ENCODE data around the gene XPO6. TPM values are rescaled to one million over a fixed set of nuclear protein-coding genes. Genes with fewer than 3 reads are reported as not detected.
A peak's percentile ranks its signal among the peaks of the same experiment; 100 is the strongest.

Gene XPO6
- total RNA-seq, 1 donor from 2014 or later = 71.6 TPM

DNA sequence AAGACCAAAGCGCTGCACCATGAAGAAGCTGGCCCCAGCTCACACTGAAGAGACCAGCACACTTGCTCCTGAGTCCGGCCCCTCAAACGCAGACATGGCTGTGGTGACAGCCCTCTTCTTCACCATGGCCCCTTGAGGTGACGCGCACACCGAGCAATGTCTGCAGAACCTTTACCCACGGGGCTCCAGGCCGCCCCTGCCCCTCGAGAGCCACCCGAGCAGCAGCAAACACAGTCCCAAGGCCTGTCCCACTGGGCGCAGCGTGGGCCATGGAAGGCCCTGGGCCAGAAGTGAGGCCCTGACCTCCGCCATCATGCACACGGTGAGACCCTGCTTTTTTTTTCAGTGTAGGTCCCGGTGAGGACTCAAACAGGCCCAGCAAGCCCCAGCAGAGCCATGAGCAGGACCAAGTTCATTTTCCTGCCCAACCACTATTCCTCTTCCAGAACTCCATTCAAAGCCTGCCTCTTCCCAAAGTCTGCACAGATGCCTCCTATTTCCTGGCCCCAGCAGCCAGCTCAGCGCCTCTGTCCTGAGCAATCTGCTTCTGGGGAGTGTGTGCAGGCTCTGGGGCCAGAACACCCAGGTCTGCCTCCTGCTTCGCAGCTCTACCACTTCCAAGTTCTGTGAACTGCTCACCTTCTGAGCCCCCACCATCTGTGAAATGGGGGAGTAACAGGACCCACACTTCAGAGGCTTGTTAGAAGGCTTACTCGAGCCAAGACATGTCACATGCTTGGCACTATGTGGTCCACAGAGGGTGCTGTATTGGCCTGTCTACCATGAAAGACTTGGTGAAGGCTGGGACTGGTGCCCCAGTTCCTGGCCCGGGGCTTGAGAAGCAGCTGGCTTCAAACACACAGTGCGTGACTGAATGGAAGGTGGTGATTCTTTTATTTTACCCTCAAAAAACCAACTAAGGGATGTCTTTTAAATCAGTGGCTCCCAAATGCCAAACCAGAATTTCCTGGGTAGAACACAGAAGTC, 112.5 kb downstream of the XPO6 start:
- no peaks in the 10 kb centered on the region for H3K4me1 ChIP-seq
- no peak for DNase-seq (ENCODE audit: low spot score)
- H3K4me1 Mint-ChIP-seq = no peaks in the 10 kb centered on the region
- peaks cover 23% of the 10 kb centered on the region for H3K36me3 Mint-ChIP-seq
- H2AFZ ChIP-seq (replicated peaks) = no peak overlapping the region
- no peaks in the 10 kb centered on the region for H3K27me3 ChIP-seq
- no peak overlapping the region for H3K9ac ChIP-seq
- H3K27ac Mint-ChIP-seq = no peak overlapping the region
- no peak overlapping the region for H3K4me3 ChIP-seq
- no peaks in the 10 kb centered on the region for H3K79me2 ChIP-seq (ENCODE audit: low read depth)
- H3K9me3 Mint-ChIP-seq = no peaks in the 10 kb centered on the region
- no peaks in the 10 kb centered on the region for H3K36me3 ChIP-seq
- H3K27me3 Mint-ChIP-seq (ENCODE audit: insufficient read depth, low read depth) = no peaks in the 10 kb centered on the region
- H3K27ac ChIP-seq = no peak overlapping the region
- no peaks in the 10 kb centered on the region for H3K9me3 ChIP-seq (ENCODE audit: low read depth)
- H3K4me3 Mint-ChIP-seq = no peak overlapping the region
- no peak overlapping the region for H3K4me2 ChIP-seq
- H3F3A ChIP-seq (ENCODE audit: low read depth) = no peaks in the 10 kb centered on the region
- no peaks in the 10 kb centered on the region for H4K20me1 ChIP-seq (ENCODE audit: low read depth)
- TF ChIP-seq EZH2phosphoT487 (IDR thresholded peaks at IDR 0.05) = no peak
- TF ChIP-seq EZH2 (IDR thresholded peaks at IDR 0.05) = no peak
- TF ChIP-seq, protein P1, sequence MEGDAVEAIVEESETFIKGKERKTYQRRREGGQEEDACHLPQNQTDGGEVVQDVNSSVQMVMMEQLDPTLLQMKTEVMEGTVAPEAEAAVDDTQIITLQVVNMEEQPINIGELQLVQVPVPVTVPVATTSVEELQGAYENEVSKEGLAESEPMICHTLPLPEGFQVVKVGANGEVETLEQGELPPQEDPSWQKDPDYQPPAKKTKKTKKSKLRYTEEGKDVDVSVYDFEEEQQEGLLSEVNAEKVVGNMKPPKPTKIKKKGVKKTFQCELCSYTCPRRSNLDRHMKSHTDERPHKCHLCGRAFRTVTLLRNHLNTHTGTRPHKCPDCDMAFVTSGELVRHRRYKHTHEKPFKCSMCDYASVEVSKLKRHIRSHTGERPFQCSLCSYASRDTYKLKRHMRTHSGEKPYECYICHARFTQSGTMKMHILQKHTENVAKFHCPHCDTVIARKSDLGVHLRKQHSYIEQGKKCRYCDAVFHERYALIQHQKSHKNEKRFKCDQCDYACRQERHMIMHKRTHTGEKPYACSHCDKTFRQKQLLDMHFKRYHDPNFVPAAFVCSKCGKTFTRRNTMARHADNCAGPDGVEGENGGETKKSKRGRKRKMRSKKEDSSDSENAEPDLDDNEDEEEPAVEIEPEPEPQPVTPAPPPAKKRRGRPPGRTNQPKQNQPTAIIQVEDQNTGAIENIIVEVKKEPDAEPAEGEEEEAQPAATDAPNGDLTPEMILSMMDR (IDR thresholded peaks at IDR 0.05) = no peak

DNA sequence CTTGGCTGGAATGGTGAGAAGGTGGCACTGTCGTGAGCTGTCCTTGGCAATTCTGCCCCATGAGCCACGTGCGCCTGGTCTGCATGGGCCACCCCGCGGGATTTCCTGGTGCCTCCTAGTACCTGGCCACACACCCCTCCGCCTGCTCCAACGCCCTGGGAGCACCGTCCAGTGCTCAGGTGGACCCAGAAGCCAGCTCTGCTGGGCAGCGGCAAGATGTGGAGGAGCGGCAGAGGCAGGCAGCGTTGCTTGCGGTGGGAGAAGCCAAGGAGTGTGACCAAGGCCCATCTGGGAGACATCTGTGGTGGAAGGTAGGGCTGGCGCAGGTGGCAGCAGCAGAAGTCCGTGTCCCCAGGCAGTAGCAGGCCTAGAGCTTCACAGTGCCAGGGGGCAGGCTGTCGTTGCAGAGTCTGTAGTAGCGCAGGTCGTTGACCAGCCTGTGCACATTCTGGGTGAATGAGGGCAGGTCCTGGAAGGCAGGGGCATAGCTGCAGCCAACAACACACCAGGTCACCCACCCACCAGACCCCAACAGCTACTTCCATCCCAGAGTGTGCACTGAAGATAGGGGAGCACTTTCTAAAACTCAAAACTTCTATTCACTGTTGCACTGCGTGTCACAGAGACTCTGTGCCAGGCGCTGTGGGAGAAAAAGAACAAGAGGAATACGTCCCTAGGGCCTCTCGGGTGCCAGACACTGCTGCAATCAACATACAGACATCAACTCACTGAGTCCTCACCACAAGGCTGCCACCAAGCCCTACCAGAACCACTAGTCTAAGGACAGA, 113.4 kb downstream of the XPO6 start:
- Mint-ChIP-seq H3K27me3 (ENCODE audit: insufficient read depth, low read depth) (no peaks in the 10 kb centered on the region), H3K4me3 (no peak overlapping the region), H3K27ac (no peak overlapping the region), H3K4me1 (no peaks in the 10 kb centered on the region), H3K36me3 (peaks cover 18% of the 10 kb centered on the region), H3K9me3 (no peaks in the 10 kb centered on the region)
- no peaks in the 10 kb centered on the region for H3K27me3 ChIP-seq
- TF ChIP-seq, protein P1 (IDR thresholded peaks at IDR 0.05) = no peak
- no peak for TF ChIP-seq EZH2phosphoT487 (IDR thresholded peaks at IDR 0.05)
- peaks cover 7% of the 10 kb centered on the region for H3F3A ChIP-seq (ENCODE audit: low read depth)
- H3K27ac ChIP-seq = no peak overlapping the region
- H3K9ac ChIP-seq = no peak overlapping the region
- no peak for DNase-seq (ENCODE audit: low spot score)
- peaks cover 5% of the 10 kb centered on the region for H3K4me1 ChIP-seq
- no peak overlapping the region for H2AFZ ChIP-seq (replicated peaks)
- H3K4me2 ChIP-seq = no peak overlapping the region
- H4K20me1 ChIP-seq (ENCODE audit: low read depth) = peaks cover 4% of the 10 kb centered on the region
- H3K36me3 ChIP-seq = no peaks in the 10 kb centered on the region
- H3K4me3 ChIP-seq = no peak overlapping the region
- no peaks in the 10 kb centered on the region for H3K9me3 ChIP-seq (ENCODE audit: low read depth)
- no peaks in the 10 kb centered on the region for H3K79me2 ChIP-seq (ENCODE audit: low read depth)

DNA sequence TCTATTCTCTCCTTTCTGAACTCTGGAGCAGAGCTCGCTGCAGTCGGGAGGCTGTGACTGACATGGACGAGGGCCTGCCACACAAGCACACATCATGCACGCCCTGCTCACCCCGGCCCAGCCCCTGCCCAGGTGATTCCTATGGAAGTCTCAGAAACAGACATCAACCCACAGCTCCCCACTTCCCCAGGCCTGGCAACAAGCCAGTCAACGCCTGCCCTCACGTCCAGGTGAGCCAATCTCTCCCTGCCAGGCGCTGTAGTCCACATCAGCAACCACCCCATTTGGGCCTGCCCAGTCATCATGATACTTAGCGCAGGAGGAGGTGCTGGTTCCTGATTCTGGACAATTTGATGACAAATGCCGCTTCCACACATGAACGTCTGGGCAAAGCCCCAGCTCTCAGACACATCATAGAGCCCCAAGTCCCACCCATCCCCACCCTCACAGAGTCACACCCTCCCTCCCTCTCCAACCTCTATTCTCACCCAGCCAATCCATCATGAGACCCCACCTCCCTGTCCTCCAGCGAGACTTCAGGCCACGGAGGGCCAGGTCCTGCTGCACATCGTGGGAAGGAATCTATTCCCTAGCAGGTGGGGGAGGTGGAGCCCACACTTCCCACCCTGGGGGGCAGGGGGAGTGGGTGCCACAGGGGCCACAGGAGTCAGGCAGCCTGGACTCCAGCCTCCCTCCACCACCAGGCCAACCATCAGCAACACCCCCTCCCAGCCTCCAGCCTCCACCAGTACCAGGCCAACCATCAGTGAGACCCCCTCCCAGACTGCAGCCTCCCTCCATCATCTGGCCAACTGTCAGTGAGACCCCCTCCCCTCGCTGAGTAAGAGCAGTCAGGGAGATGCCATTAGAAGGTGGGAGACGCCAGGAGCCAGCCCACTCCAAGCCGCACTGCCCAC, 114.5 kb downstream of the XPO6 start:
- H4K20me1 ChIP-seq (ENCODE audit: low read depth) = peaks cover 9% of the 10 kb centered on the region
- no peaks in the 10 kb centered on the region for H3K36me3 ChIP-seq
- no peak overlapping the region for H3K9ac ChIP-seq
- peaks cover 12% of the 10 kb centered on the region for H3K4me1 ChIP-seq
- H3K4me3 ChIP-seq = no peak overlapping the region
- H3K27ac ChIP-seq = no peak overlapping the region
- Mint-ChIP-seq H3K27ac (peak overlapping the region; percentile 57), H3K36me3 (peaks cover 15% of the 10 kb centered on the region), H3K27me3 (ENCODE audit: insufficient read depth, low read depth) (no peaks in the 10 kb centered on the region), H3K4me3 (no peak overlapping the region), H3K4me1 (peaks cover 4% of the 10 kb centered on the region), H3K9me3 (no peaks in the 10 kb centered on the region)
- H2AFZ ChIP-seq (replicated peaks) = no peak overlapping the region
- H3K9me3 ChIP-seq (ENCODE audit: low read depth) = no peaks in the 10 kb centered on the region
- no peaks in the 10 kb centered on the region for H3K27me3 ChIP-seq
- no peak for DNase-seq (ENCODE audit: low spot score)
- H3K4me2 ChIP-seq = no peak overlapping the region
- peaks cover 7% of the 10 kb centered on the region for H3F3A ChIP-seq (ENCODE audit: low read depth)
- no peaks in the 10 kb centered on the region for H3K79me2 ChIP-seq (ENCODE audit: low read depth)
- TF ChIP-seq EZH2 (IDR thresholded peaks at IDR 0.05) = no peak
- TF ChIP-seq, protein P1 (IDR thresholded peaks at IDR 0.05) = no peak
- TF ChIP-seq EZH2phosphoT487 (IDR thresholded peaks at IDR 0.05) = no peak
